Measurements from ENCODE around the gene CD27. TPM values are rescaled to one million over a fixed set of nuclear protein-coding genes. Genes with fewer than 3 reads are reported as not detected.

The CD27 gene
- total RNA-seq, 1 donor from 2014 or later = not detected

GRCh38 chr12:6442836-6443235 is 1.9 kb upstream of the CD27 start:
- Histone ChIP-seq H3K79me2 (ENCODE audit: low read depth) (no peaks in the 10 kb centered on the region), H4K20me1 (ENCODE audit: low read depth) (no peaks in the 10 kb centered on the region), H3F3A (ENCODE audit: low read depth) (no peaks in the 10 kb centered on the region), H3K4me2 (no peak overlapping the region), H3K9ac (no peak overlapping the region), H3K4me3 (no peak overlapping the region), H3K27me3 (no peaks in the 10 kb centered on the region), H3K27ac (no peak overlapping the region), H3K4me1 (no peaks in the 10 kb centered on the region), H2AFZ (replicated peaks) (no peak overlapping the region), H3K9me3 (ENCODE audit: low read depth) (no peaks in the 10 kb centered on the region), H3K36me3 (no peaks in the 10 kb centered on the region)
- Mint-ChIP-seq H3K9me3 (no peaks in the 10 kb centered on the region), H3K27ac (no peak overlapping the region), H3K27me3 (ENCODE audit: insufficient read depth, low read depth) (peaks cover 4% of the 10 kb centered on the region), H3K4me3 (no peak overlapping the region), H3K36me3 (no peaks in the 10 kb centered on the region), H3K4me1 (peaks cover 15% of the 10 kb centered on the region)
- no peak for DNase-seq (ENCODE audit: low spot score)
- TF ChIP-seq EZH2 (IDR thresholded peaks at IDR 0.05) (no peak), CTCF (IDR thresholded peaks at IDR 0.05) (no peak), EZH2phosphoT487 (IDR thresholded peaks at IDR 0.05) (no peak)

- Mint-ChIP-seq H3K4me3 (no peak overlapping the region), H3K4me1 (peaks cover 16% of the 10 kb centered on the region), H3K36me3 (no peaks in the 10 kb centered on the region), H3K27ac (no peak overlapping the region), H3K9me3 (no peaks in the 10 kb centered on the region), H3K27me3 (ENCODE audit: insufficient read depth, low read depth) (peaks cover 6% of the 10 kb centered on the region)
- H4K20me1 ChIP-seq (ENCODE audit: low read depth) = no peaks in the 10 kb centered on the region
- TF ChIP-seq EZH2 (IDR thresholded peaks at IDR 0.05) = no peak
- no peak for TF ChIP-seq CTCF (IDR thresholded peaks at IDR 0.05)
- no peak for TF ChIP-seq EZH2phosphoT487 (IDR thresholded peaks at IDR 0.05)
- H3K27me3 ChIP-seq = no peaks in the 10 kb centered on the region
- H3K4me1 ChIP-seq = no peaks in the 10 kb centered on the region
- H3K79me2 ChIP-seq (ENCODE audit: low read depth) = no peaks in the 10 kb centered on the region
- no peaks in the 10 kb centered on the region for H3K9me3 ChIP-seq (ENCODE audit: low read depth)
- no peak for DNase-seq (ENCODE audit: low spot score)
- H3K4me3 ChIP-seq = no peak overlapping the region
- H3K36me3 ChIP-seq = no peaks in the 10 kb centered on the region
- no peak overlapping the region for H2AFZ ChIP-seq (replicated peaks)
- no peak overlapping the region for H3K4me2 ChIP-seq
- no peaks in the 10 kb centered on the region for H3F3A ChIP-seq (ENCODE audit: low read depth)
- H3K27ac ChIP-seq = no peak overlapping the region
- no peak overlapping the region for H3K9ac ChIP-seq
These were observed 1.3 kb upstream of the CD27 start for GRCh38 chr12:6443361-6443983.

DNA sequence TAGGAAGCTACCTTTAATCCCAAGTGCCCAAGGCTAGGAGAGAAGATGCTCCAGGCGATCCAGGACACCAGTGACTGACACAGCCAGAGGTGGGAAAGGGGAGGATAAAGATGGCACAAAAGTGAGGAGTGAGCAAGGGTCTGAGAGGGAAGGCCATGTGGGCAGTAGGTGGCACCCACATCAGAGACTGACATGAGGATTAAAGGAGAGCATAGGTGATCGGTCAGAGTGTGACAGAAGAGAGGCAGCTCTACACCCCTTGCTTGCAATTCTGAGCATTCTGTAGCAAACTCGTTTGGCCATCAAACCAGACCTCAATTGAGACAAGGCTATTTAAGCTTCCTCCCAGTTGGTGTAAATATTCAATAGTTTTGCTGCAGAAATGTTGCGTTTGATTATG is 724 bp upstream of the CD27 start:
- Mint-ChIP-seq H3K27ac (no peak overlapping the region), H3K27me3 (ENCODE audit: insufficient read depth, low read depth) (peaks cover 6% of the 10 kb centered on the region), H3K4me1 (peaks cover 16% of the 10 kb centered on the region), H3K9me3 (no peaks in the 10 kb centered on the region), H3K4me3 (no peak overlapping the region), H3K36me3 (no peaks in the 10 kb centered on the region)
- TF ChIP-seq CTCF (IDR thresholded peaks at IDR 0.05) (no peak), EZH2 (IDR thresholded peaks at IDR 0.05) (no peak), EZH2phosphoT487 (IDR thresholded peaks at IDR 0.05) (no peak)
- Histone ChIP-seq H3K4me3 (no peak overlapping the region), H3K9me3 (ENCODE audit: low read depth) (no peaks in the 10 kb centered on the region), H3K27me3 (no peaks in the 10 kb centered on the region), H3K4me2 (no peak overlapping the region), H3K36me3 (no peaks in the 10 kb centered on the region), H3K9ac (no peak overlapping the region), H3F3A (ENCODE audit: low read depth) (no peaks in the 10 kb centered on the region), H3K4me1 (no peaks in the 10 kb centered on the region), H3K27ac (no peak overlapping the region), H3K79me2 (ENCODE audit: low read depth) (no peaks in the 10 kb centered on the region), H4K20me1 (ENCODE audit: low read depth) (no peaks in the 10 kb centered on the region), H2AFZ (replicated peaks) (no peak overlapping the region)
- no peak for DNase-seq (ENCODE audit: low spot score)
